RWPE1 (cell line): ENCODE measurements around the gene CPOX.

Source experiments
- CTCF ChIA-PET: fragments of 350-600 bp; sonication (Branson Sonifier 250); formaldehyde crosslinking; extraction: SDS; loops from one replicate; lab custom pipeline; 2021; lab: Yijun Ruan, JAX
- POLR2A ChIA-PET: fragments of 400-600 bp; formaldehyde crosslinking; extraction: SDS; loops from one replicate; lab custom pipeline; 2020; ENCODE audit warnings: antibody characterized with exemption; ENCODE audit not compliant: low non-redundant PET; lab: Yijun Ruan, JAX
- DNase-seq: peaks from one replicate; pipeline ENCODE4 v3.0.0; 2012; ENCODE audit warnings: low spot score
- H3K27ac ChIP-seq: fragments of 450-650 bp; 2 replicates; pipeline ENCODE4 v1.5.1; 2017
- CTCF ChIP-seq: fragments of 450-650 bp; conservative IDR thresholded peaks from 2 replicates; pipeline ENCODE4 v1.5.1; 2017; ENCODE audit warnings: low read depth, mild to moderate bottlenecking

CPOX gene

GRCh38 chr3:98617841-98618240, 24.4 kb upstream of the CPOX start:
- ChIA-PET CTCF (interaction anchor here (0.6 to 1.1 kb wide), 3 partner anchors 16 to 579 kb away, joined by 3 read pairs; no protein-coding TSS in a partner anchor), POLR2A (no interaction called here)
- DNase-seq = no peak
- no peak for TF ChIP-seq CTCF
- H3K27ac ChIP-seq = no peak overlapping the region

GRCh38 chr3:98613616-98614015, 20.2 kb upstream of the CPOX start:
- TF ChIP-seq CTCF = no peak
- no peak for DNase-seq
- ChIA-PET CTCF (no interaction called here), POLR2A (no interaction called here)
- no peak overlapping the region for H3K27ac ChIP-seq

DNA sequence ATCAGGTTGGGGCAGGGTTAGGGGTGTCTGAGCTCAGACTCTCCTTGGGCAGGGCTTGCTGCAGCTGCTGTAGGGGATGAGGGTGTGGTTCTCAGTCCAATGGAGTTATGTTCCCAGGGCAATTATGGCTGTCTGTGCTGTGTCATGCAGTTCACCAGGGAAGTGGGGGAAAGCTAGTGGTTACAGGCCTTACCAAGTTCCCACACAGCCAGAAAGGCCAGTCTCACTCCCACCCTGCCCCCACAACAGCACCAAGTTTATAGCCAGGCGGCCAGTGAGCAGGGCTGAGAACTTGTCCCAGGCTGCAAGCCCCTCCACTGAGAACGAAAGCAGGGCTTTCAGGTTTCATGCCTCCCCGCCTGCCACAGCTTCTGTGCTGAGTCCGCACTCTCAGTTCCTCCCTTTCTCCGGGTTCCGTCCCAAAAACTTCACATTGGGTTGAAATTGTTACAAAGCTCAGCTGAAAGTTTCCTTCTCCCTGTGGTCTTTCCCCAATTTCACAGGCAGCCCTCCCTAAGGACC, 19.6 kb upstream of the CPOX start:
- no peak overlapping the region for H3K27ac ChIP-seq
- no peak for TF ChIP-seq CTCF
- ChIA-PET CTCF (interaction anchor here (1.2 kb wide), 1 partner anchor 11 kb away, joined by 5 read pairs; no protein-coding TSS in a partner anchor), POLR2A (no interaction called here)
- DNase-seq = no peak

DNA sequence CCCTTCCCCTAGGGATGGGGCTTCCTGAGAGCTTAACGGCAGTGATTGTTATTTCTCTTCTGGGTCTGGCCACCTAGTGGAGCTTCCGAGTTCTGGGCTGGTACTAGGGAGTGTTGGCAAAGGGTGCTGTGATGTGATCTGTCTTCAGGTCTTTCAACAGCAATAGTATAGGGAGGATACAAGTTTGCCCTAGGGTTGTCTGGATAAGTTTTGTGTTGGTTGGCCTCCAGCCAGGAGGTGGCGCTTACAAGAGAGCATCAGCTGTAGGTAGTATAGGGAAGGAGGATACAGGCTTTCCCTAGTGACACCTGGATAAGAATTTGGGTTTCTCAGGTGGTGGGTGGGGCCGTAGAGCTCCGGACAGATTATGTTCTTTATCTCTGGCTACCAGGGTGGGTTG, 19.2 kb upstream of the CPOX start:
- POLR2A ChIA-PET = no interaction called here
- no peak for TF ChIP-seq CTCF
- DNase-seq = no peak
- no peak overlapping the region for H3K27ac ChIP-seq
- CTCF ChIA-PET = interaction anchor here (1.2 kb wide), 1 partner anchor 11 kb away, joined by 5 read pairs; no protein-coding TSS in a partner anchor

DNA sequence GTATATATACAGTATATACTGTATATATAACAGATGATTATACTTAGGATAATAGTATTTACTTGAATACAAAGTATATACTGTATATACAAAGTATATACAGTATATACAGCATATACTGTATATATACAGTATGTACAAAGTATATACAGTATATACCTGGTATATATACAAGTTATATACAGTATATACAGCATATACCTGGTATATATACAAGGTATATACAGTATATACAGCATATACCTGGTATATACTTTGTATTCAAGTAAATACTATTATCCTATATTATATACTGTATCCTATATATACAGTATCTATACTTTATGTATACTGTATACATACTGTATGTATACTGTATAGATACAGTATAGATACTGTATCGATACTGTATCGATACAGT, 14.6 kb upstream of the CPOX start:
- ChIA-PET POLR2A (no interaction called here), CTCF (no interaction called here)
- DNase-seq = no peak
- no peak for TF ChIP-seq CTCF
- no peak overlapping the region for H3K27ac ChIP-seq

- no peak overlapping the region for H3K27ac ChIP-seq
- POLR2A ChIA-PET = no interaction called here
- no peak for DNase-seq
- TF ChIP-seq CTCF = no peak
- CTCF ChIA-PET = no interaction called here
Measured at GRCh38 chr3:98603580-98603979, 10.2 kb upstream of the CPOX start.
